Measurements from ENCODE around the gene IL9.

DNA sequence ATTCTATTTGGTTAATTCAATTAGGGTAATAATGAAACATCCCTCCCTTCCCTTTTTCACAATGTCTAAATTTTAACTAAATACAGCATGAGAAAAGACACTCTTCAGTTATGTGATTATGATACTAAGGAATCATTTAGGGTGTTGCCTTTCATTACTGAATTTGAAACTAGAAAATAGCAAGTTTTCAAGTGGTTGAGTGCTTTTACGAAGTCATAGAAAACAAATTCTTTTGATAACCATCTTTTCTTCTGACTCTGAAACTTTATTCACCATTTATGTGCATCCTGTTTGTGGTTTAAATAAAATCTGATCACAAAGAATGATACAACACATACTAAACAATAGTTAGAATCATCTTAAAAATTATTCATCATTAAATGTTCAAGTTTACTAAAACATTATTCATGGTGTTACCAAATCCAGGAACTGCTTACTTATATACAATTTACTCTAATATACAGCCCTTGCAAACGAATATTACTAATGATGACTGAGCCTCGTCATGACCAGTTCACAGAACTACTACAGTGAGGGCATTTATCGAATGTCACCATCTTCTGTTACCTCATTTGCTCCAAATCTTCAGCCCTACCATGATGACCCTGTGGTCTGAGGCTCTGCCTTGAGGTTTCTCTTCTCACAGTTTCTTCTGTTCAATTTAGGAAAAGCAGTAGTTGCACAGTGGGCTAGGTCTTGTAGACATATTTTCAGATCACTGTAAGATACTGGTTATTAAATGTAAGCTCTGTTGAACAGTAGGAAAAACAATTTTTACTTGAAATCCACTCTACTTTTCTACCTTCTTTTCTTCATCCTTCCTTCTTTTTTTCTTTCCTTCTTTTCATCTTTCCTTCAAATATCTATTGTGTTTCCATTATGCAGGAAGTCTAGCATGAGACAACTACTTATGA lies 18.3 kb upstream of the IL9 start:
- TF ChIP-seq POLR2A (IDR thresholded peaks at IDR 0.05): no peak
- TF ChIP-seq, protein P1, sequence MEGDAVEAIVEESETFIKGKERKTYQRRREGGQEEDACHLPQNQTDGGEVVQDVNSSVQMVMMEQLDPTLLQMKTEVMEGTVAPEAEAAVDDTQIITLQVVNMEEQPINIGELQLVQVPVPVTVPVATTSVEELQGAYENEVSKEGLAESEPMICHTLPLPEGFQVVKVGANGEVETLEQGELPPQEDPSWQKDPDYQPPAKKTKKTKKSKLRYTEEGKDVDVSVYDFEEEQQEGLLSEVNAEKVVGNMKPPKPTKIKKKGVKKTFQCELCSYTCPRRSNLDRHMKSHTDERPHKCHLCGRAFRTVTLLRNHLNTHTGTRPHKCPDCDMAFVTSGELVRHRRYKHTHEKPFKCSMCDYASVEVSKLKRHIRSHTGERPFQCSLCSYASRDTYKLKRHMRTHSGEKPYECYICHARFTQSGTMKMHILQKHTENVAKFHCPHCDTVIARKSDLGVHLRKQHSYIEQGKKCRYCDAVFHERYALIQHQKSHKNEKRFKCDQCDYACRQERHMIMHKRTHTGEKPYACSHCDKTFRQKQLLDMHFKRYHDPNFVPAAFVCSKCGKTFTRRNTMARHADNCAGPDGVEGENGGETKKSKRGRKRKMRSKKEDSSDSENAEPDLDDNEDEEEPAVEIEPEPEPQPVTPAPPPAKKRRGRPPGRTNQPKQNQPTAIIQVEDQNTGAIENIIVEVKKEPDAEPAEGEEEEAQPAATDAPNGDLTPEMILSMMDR (IDR thresholded peaks at IDR 0.05): no peak

Data from lower leg skin (tissue), 3 donors.